ENCODE measurements around the gene GAS7.

Gene GAS7

GRCh38 chr17:10116753-10117420, 81.5 kb downstream of the GAS7 start:
- Histone ChIP-seq H3K4me1 (ENCODE audit: control insufficient read depth, insufficient read depth, low read length) (peaks cover 27% of the 10 kb centered on the region), H3K4me3 (ENCODE audit: low read length) (no peak overlapping the region), H3K9ac (ENCODE audit: low read length) (no peak overlapping the region), H3K36me3 (ENCODE audit: control insufficient read depth, insufficient read depth, low read length, severe bottlenecking) (no peaks in the 10 kb centered on the region), H3K9me3 (ENCODE audit: control insufficient read depth, low read length) (no peaks in the 10 kb centered on the region), H3K27me3 (replicated peaks; ENCODE audit: control insufficient read depth, insufficient read depth, low read length) (no peaks in the 10 kb centered on the region)
- no peak for DNase-seq (ENCODE audit: low read depth)

DNA sequence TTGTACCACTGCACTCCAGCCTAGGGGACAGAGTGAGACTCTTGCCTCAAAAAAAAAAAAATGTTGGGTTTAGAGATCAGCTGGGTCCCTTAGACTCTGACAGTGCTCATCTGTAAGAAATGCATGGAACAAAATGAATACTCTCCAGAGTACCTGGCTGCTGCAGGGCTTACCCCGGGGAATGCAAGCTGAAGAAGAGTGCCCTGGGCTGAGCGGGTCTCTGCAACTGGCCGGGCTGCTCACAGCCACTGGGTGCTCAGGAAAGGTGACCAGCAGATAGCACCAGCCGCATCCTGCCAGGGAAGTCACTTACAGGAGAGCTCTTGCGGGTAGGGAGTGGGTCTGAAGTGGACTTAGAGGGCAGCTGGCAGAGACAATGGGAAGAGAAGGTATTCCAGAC, 82.1 kb downstream of the GAS7 start:
- DNase-seq (ENCODE audit: low read depth) = no peak
- Histone ChIP-seq H3K9me3 (ENCODE audit: control insufficient read depth, low read length) (no peaks in the 10 kb centered on the region), H3K27me3 (replicated peaks; ENCODE audit: control insufficient read depth, insufficient read depth, low read length) (no peaks in the 10 kb centered on the region), H3K36me3 (ENCODE audit: control insufficient read depth, insufficient read depth, low read length, severe bottlenecking) (no peaks in the 10 kb centered on the region), H3K4me3 (ENCODE audit: low read length) (no peak overlapping the region), H3K9ac (ENCODE audit: low read length) (no peak overlapping the region), H3K4me1 (ENCODE audit: control insufficient read depth, insufficient read depth, low read length) (peaks cover 27% of the 10 kb centered on the region)

DNA sequence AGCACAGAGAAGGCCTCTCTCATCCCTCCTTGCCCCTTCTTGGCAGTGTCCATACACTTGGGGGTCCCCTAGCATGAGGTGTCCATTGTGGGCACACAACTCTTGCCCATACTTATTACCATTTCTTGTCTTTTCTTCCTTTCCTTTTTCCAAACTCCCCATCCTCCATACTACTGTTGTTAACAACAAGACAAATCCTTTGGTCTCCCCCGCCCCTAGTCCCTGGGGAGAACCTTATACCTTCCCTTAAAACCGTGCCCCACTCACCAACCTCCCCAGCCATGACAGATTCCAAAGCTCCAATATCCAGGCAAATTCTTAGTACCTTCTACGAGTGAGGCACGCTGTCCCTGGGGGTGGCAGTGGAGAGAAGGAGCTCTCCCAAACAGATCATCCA, 82.9 kb downstream of the GAS7 start:
- H3K9ac ChIP-seq (ENCODE audit: low read length) = peak overlapping the region; percentile 15
- DNase-seq (ENCODE audit: low read depth) = no peak
- H3K4me1 ChIP-seq (ENCODE audit: control insufficient read depth, insufficient read depth, low read length) = peaks cover 27% of the 10 kb centered on the region
- H3K27me3 ChIP-seq (replicated peaks; ENCODE audit: control insufficient read depth, insufficient read depth, low read length) = no peaks in the 10 kb centered on the region
- peak overlapping the region; percentile 49 for H3K4me3 ChIP-seq (ENCODE audit: low read length)
- no peaks in the 10 kb centered on the region for H3K9me3 ChIP-seq (ENCODE audit: control insufficient read depth, low read length)
- no peaks in the 10 kb centered on the region for H3K36me3 ChIP-seq (ENCODE audit: control insufficient read depth, insufficient read depth, low read length, severe bottlenecking)

GRCh38 chr17:10114931-10115535, 83.4 kb downstream of the GAS7 start:
- peak; percentile 98 for DNase-seq (ENCODE audit: low read depth)
- peak overlapping the region; percentile 58 for H3K9ac ChIP-seq (ENCODE audit: low read length)
- H3K4me1 ChIP-seq (ENCODE audit: control insufficient read depth, insufficient read depth, low read length) = peaks cover 27% of the 10 kb centered on the region
- H3K27me3 ChIP-seq (replicated peaks; ENCODE audit: control insufficient read depth, insufficient read depth, low read length) = no peaks in the 10 kb centered on the region
- H3K9me3 ChIP-seq (ENCODE audit: control insufficient read depth, low read length) = no peaks in the 10 kb centered on the region
- H3K36me3 ChIP-seq (ENCODE audit: control insufficient read depth, insufficient read depth, low read length, severe bottlenecking) = no peaks in the 10 kb centered on the region
- H3K4me3 ChIP-seq (ENCODE audit: low read length) = peak overlapping the region; percentile 49

DNA sequence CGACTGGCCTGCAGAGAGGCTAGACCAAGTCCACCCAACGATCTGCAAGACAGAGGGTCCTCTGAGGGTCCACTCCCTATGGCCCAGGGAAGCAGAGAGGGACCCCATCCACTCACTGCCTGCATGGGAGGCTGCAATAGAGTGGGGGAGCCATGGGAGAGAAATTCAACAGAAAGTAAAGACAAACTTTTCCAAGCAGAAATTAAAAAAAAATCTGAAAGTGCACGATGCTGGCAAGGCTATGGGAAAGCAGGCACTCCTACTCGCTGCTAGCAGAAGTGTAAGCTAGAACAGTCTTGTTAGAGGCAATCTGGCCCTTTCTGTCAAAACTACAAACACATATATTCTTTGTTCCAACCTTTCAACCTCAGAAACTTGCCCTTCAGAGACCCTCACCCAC, 85.4 kb downstream of the GAS7 start:
- no peaks in the 10 kb centered on the region for H3K27me3 ChIP-seq (replicated peaks; ENCODE audit: control insufficient read depth, insufficient read depth, low read length)
- DNase-seq (ENCODE audit: low read depth) = no peak
- peaks cover 20% of the 10 kb centered on the region for H3K4me1 ChIP-seq (ENCODE audit: control insufficient read depth, insufficient read depth, low read length)
- H3K36me3 ChIP-seq (ENCODE audit: control insufficient read depth, insufficient read depth, low read length, severe bottlenecking) = no peaks in the 10 kb centered on the region
- H3K9me3 ChIP-seq (ENCODE audit: control insufficient read depth, low read length) = no peaks in the 10 kb centered on the region
- no peak overlapping the region for H3K4me3 ChIP-seq (ENCODE audit: low read length)
- no peak overlapping the region for H3K9ac ChIP-seq (ENCODE audit: low read length)

DNA sequence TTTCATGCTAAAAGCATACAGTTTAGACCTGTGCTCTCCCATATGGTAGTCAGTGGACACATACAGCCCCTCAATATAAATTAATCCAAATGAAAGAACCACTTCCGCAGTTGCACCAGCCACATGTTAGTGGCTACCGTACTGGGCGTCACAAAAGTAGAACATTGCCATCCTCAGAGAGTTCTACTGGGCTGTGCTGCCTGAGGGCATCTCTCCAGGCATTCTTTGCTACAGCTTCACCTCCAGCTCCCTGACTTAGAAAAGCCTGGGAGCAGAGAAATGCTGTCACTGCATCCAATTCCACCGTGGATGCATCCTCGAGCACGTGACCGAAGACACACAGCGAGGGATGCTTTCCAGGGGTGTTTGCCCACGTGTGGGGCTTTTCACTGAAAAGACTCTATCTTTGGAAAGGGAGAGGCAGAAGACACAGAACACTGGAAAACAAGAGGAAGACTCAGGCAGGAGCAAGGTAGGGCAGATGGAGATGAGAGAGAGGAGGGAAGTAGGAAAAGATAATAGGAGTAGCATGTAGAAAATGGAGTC, 86.4 kb downstream of the GAS7 start:
- DNase-seq (ENCODE audit: low read depth) = no peak
- H3K36me3 ChIP-seq (ENCODE audit: control insufficient read depth, insufficient read depth, low read length, severe bottlenecking) = no peaks in the 10 kb centered on the region
- H3K4me3 ChIP-seq (ENCODE audit: low read length) = no peak overlapping the region
- H3K9ac ChIP-seq (ENCODE audit: low read length) = no peak overlapping the region
- no peaks in the 10 kb centered on the region for H3K27me3 ChIP-seq (replicated peaks; ENCODE audit: control insufficient read depth, insufficient read depth, low read length)
- H3K4me1 ChIP-seq (ENCODE audit: control insufficient read depth, insufficient read depth, low read length) = peaks cover 20% of the 10 kb centered on the region
- H3K9me3 ChIP-seq (ENCODE audit: control insufficient read depth, low read length) = no peaks in the 10 kb centered on the region

DNA sequence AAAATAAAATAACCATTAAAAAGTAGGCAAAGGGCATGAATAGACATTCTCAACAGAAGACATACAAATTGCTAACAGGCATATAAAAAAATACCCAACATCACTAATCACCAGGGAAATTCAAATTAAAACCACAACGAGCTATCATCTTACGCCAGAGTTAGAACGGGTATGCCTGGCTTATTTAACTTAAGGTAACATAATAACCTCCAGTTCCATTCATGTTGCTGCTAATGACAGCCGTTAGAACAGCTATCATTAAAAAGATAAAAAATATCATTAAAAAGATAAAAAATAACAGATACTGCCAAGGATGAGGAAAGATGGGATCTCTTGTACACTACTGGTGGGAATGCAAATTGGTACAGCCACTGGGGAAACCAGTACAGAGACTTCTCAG, 89.3 kb downstream of the GAS7 start:
- no peak for DNase-seq (ENCODE audit: low read depth)
- Histone ChIP-seq H3K36me3 (ENCODE audit: control insufficient read depth, insufficient read depth, low read length, severe bottlenecking) (no peaks in the 10 kb centered on the region), H3K4me1 (ENCODE audit: control insufficient read depth, insufficient read depth, low read length) (peaks cover 15% of the 10 kb centered on the region), H3K9ac (ENCODE audit: low read length) (no peak overlapping the region), H3K4me3 (ENCODE audit: low read length) (no peak overlapping the region), H3K27me3 (replicated peaks; ENCODE audit: control insufficient read depth, insufficient read depth, low read length) (no peaks in the 10 kb centered on the region), H3K9me3 (ENCODE audit: control insufficient read depth, low read length) (no peaks in the 10 kb centered on the region)

DNA sequence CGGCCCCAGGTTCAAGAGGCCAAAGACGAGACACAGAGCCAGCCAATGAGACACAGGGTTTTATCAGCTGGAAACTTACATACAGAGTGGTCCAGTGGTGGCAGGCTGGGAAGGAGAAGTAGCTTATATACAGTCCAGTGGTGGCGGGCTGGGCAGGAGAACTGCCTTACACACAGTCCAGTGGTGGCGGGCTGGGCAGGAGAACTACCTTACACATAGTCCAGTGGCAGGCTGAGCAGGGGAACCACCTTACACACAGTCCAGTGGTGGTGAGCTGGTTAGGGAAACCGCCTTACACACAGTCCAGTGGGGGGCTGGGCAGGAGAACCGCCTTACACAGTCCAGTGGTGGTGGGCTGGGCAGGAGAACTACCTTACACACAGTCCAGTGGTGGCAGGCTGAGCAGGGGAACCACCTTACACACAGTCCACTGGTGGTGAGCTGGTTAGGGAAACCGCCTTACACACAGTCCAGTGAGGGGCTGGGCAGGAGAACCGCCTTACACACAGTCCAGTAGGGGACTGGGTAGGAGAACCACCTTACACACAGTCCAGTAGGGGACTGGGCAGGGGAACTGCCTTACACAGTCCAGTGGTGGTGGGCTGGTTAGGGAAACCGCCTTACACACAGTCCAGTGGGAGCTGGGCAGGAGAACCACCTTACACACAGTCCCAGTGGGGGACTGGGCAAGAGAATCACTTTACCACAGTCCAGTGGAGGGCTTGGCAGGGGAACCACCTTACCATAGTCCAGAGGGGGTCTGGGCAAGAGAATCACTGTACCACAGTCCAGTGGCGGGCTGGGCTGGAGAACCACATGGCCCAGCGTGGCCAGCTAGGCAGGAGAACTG, 90.9 kb downstream of the GAS7 start:
- Histone ChIP-seq H3K4me3 (ENCODE audit: low read length) (no peak overlapping the region), H3K36me3 (ENCODE audit: control insufficient read depth, insufficient read depth, low read length, severe bottlenecking) (no peaks in the 10 kb centered on the region), H3K9ac (ENCODE audit: low read length) (no peak overlapping the region), H3K4me1 (ENCODE audit: control insufficient read depth, insufficient read depth, low read length) (peaks cover 9% of the 10 kb centered on the region), H3K27me3 (replicated peaks; ENCODE audit: control insufficient read depth, insufficient read depth, low read length) (no peaks in the 10 kb centered on the region), H3K9me3 (ENCODE audit: control insufficient read depth, low read length) (no peaks in the 10 kb centered on the region)
- DNase-seq (ENCODE audit: low read depth) = no peak

DNA sequence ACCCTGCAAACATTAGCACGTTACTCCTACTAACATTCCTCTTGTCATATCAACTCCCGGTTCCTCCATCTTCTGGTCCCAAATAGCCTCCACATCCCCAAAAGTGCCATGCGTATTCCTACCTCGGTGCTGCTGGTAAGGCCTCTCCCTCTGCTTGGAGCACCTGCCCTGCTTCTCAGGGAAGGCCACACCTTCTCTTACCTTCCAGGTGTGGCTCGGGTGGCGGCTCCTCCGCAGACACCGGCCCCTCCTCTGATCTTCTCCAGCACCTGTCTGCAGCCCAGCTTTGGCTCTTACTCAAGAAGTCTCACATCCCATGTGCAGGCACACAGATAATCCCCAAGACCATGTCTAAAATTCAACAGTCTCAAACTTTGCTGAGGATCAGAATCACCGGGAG, 92.3 kb downstream of the GAS7 start:
- no peak overlapping the region for H3K4me3 ChIP-seq (ENCODE audit: low read length)
- no peaks in the 10 kb centered on the region for H3K36me3 ChIP-seq (ENCODE audit: control insufficient read depth, insufficient read depth, low read length, severe bottlenecking)
- H3K9me3 ChIP-seq (ENCODE audit: control insufficient read depth, low read length) = no peaks in the 10 kb centered on the region
- DNase-seq (ENCODE audit: low read depth) = no peak
- H3K4me1 ChIP-seq (ENCODE audit: control insufficient read depth, insufficient read depth, low read length) = peaks cover 9% of the 10 kb centered on the region
- H3K27me3 ChIP-seq (replicated peaks; ENCODE audit: control insufficient read depth, insufficient read depth, low read length) = no peaks in the 10 kb centered on the region
- no peak overlapping the region for H3K9ac ChIP-seq (ENCODE audit: low read length)

GRCh38 chr17:10105513-10106001, 92.8 kb downstream of the GAS7 start:
- DNase-seq (ENCODE audit: low read depth) = peak; percentile 66
- Histone ChIP-seq H3K36me3 (ENCODE audit: control insufficient read depth, insufficient read depth, low read length, severe bottlenecking) (no peaks in the 10 kb centered on the region), H3K9ac (ENCODE audit: low read length) (no peak overlapping the region), H3K4me1 (ENCODE audit: control insufficient read depth, insufficient read depth, low read length) (peaks cover 9% of the 10 kb centered on the region), H3K27me3 (replicated peaks; ENCODE audit: control insufficient read depth, insufficient read depth, low read length) (no peaks in the 10 kb centered on the region), H3K9me3 (ENCODE audit: control insufficient read depth, low read length) (no peaks in the 10 kb centered on the region), H3K4me3 (ENCODE audit: low read length) (no peak overlapping the region)

GRCh38 chr17:10103712-10104111, 94.7 kb downstream of the GAS7 start:
- no peak overlapping the region for H3K4me3 ChIP-seq (ENCODE audit: low read length)
- H3K36me3 ChIP-seq (ENCODE audit: control insufficient read depth, insufficient read depth, low read length, severe bottlenecking) = no peaks in the 10 kb centered on the region
- no peaks in the 10 kb centered on the region for H3K27me3 ChIP-seq (replicated peaks; ENCODE audit: control insufficient read depth, insufficient read depth, low read length)
- no peaks in the 10 kb centered on the region for H3K9me3 ChIP-seq (ENCODE audit: control insufficient read depth, low read length)
- no peak overlapping the region for H3K9ac ChIP-seq (ENCODE audit: low read length)
- H3K4me1 ChIP-seq (ENCODE audit: control insufficient read depth, insufficient read depth, low read length) = peaks cover 23% of the 10 kb centered on the region
- DNase-seq (ENCODE audit: low read depth) = no peak

Measured in adipocyte (in vitro differentiated cells).